HT-29 (cell line): ENCODE measurements around the gene ARPC2. TPM values are rescaled to one million over a fixed set of nuclear protein-coding genes. Genes with fewer than 3 reads are reported as not detected.

Experiments
- DNase-seq: peaks from one replicate; pipeline ENCODE4 v3.0.0-alpha.2; 2015; ENCODE audit warnings: low spot score
- total RNA-seq: library from RNA; depleted of rRNA; stranded (reverse); fragments of >200 nt; shearing (Covaris generic); gene quantifications from 2 replicates; pipeline ENCODE4 v1.2.3, GENCODE V29; 2014

The ARPC2 gene
- total RNA-seq, 1 experiment from 2014 or later: 220 TPM

GRCh38 chr2:218253232-218253625, 36.2 kb downstream of the ARPC2 start:
- no peak for DNase-seq

DNA sequence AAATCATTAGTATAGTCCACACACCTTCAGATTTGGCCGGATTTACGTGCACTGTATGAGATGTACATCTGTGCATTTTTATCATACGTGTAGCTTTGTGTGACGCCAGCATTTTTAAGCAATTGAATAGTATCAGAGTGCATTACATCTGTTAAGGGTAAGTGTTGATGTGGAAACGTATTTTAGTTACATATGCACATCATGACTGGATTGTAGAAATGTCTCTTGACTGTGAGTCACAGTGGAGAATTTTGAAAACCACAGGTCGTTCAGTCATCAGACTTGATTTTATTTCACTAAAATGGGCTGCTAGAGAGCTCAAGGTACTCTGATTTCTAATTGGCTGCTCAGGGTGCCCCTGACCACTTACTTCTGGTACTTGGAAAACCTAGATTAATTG, 38.5 kb downstream of the ARPC2 start:
- no peak for DNase-seq

DNA sequence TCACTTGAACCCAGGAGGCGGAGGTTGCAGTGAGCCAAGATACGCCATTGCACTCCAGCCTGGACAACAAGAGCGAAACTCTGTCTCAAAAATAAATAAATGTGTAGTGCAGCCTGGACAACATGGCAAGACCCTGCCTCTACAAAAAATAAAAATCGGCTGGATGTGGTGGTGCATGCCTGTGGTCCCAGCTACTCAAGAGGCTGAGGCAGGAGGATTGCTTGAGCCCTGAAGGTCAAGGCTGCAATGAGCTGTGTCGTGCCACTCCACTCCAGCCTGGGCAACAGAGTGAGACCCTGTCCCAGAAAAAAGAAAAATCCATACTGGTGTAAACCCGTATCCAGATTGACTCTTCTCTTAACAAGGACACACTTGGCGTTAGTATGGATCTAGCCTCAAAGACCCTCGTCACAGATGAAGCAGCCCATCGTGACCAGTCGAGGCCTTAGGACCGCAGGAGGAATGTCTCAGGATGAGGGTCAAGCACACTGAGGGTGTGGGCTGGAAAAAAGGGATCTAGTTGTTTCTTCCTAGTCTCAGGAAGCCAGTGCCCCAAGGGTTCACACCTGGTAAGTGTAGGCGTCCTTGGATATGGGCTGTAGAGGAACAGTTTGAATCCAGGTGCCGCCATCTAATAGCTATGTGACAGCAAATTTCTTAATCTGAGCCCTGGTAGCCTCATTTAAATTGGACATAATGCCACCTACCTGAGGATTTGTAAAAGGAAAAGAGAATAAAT, 39.8 kb downstream of the ARPC2 start:
- DNase-seq: no peak

GRCh38 chr2:218257390-218257981, 40.5 kb downstream of the ARPC2 start:
- DNase-seq: peak; percentile 37

DNA sequence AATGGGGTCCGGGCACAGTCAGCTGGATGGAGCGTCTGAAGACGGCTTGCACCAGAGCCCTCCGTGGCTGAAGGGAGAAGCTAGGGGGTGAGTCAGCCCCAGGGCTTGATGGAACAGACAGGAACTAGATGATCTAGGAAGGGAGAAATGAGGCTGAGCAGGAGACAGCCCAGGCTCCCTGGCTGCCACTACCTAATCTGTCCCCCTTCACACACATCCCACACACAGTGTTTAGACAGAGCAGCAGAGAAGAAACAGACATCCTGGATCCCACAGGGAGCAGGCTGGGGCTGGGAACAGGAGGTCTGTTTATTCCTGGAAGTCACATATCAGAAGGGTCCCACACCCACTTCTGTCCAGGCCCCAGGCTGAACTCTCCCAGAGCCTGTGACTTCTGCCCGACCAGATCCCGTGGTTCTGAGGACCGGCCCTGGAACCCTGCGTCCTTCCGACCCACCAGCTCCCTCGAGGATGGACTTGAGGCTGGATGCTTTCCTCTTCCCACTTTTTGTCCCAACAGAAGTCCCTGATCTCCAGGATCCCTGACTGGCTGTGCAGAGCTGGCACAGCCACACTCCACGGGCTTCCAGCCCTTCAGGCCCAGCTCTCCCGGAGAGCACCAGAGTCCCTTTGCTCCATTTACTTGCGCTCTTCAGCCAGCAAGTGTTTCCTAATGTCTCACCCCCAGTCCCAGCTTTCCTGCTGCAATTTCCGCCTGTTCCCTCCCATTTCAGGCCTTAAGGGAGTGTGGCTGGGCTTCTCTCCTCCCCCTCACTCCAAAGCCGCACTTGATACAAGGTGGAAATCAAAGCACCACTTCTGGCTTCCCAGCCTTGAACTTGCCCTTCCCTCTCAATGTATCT, 42.3 kb downstream of the ARPC2 start:
- no peak for DNase-seq

DNA sequence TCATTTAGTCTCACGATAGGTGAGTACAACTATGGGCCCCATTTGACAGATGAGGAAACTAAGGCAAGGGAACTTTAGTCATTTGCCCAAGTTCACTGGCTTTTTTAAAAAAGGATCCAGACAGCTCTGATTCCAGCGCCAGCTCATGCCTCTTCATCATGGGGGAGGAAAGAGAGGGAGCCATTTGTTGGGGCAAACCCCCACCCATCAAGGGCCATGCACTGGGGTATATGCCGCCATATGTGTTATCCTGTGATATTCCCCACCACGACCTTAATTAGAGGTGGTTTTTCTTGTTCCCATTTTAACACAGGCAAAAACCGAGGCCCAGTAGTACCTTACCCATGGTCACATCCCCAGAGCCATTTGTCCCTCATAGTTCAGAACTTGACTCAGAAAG, 43.2 kb downstream of the ARPC2 start:
- DNase-seq: no peak

- peak; percentile 57 for DNase-seq
Measured at GRCh38 chr2:218260742-218261422, 43.9 kb downstream of the ARPC2 start, which contains the start of gene GPBAR1. GPBAR1 (plus strand) TSS chr2:218261015; CDS start chr2:218262725, 1,710 bp downstream.

- DNase-seq: no peak
Measured at GRCh38 chr2:218261423-218262236, 44.6 kb downstream of the ARPC2 start.

GRCh38 chr2:218262237-218262600, 45.2 kb downstream of the ARPC2 start:
- DNase-seq: no peak

- DNase-seq: no peak
Measured at GRCh38 chr2:218262631-218263586, 45.9 kb downstream of the ARPC2 start.

DNA sequence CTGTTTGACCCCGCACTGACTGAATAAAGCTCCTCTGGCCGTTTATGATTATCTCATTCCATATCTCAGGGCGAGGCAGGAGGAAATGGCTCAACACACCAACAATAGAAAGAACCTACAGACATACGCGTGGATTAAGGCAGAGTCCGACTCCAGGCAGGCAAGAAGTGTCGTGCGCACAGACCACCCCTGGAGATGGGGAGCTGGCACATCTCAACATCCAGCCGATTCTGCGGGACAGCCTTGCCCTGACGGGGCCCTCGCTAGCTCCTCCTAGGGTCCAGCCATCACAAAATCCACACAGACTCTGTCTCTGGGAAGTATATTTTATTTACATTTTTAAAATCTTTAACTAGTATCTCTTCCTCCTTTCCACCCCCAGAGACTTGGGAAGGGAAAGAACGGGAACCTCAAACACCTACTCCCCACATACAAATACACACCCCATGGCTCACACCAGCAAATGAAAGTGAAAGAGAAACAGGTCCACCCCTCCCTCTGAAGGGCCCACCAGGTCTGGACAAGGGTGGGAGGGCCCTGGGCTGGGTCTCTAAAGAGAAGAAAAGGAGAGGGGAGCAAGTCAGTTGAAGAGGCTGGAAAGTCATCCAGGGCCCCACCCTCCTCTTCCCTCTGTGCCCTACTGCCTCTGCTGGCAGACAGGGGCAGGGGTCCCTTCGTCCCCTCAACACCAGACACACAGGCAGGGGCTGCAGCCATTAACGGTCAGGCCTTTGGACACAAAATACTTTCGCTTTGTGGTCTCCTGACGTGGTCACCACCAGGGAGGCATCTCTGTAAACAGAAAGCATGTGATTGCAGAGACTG, 47.0 kb downstream of the ARPC2 start:
- no peak for DNase-seq

DNA sequence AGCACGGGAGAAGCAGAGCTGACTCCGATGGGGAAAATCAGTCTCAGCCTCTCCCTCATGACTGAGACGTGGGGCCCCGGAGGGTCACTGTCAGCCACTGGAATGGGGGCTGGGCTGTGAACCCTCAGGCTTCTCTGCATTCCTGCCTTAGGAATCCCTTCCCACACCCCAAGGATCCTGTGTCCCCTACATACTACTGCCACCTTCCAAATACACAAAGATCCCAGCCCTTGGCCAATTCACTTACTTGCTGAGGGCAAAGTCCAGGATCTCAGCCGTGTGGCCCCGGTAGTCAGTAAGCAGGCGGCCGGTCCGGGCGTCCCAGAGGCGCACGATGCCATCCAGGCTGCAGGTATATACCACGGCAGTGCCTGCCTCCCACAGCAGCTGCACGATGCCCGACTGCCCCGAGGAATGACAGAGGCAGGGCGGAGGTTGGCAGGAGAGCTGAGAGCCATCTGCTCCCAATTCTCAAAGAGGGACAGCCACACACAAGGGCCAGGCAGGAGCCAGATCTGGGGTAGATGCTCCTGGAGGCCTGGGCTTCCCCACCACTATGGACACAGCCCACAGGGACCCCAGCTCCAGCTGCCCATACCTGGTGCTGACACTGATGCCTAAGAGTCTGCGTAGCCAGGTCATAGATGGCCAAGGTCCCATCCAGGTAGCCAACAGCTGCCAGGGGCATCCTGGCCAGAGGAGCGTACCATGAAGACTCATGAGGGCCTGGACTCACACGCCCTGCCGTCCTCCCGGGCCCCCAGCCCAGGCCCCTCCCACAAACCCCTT, 48.0 kb downstream of the ARPC2 start:
- no peak for DNase-seq

- DNase-seq: no peak
Measured at GRCh38 chr2:218265626-218266025, 48.6 kb downstream of the ARPC2 start.

DNA sequence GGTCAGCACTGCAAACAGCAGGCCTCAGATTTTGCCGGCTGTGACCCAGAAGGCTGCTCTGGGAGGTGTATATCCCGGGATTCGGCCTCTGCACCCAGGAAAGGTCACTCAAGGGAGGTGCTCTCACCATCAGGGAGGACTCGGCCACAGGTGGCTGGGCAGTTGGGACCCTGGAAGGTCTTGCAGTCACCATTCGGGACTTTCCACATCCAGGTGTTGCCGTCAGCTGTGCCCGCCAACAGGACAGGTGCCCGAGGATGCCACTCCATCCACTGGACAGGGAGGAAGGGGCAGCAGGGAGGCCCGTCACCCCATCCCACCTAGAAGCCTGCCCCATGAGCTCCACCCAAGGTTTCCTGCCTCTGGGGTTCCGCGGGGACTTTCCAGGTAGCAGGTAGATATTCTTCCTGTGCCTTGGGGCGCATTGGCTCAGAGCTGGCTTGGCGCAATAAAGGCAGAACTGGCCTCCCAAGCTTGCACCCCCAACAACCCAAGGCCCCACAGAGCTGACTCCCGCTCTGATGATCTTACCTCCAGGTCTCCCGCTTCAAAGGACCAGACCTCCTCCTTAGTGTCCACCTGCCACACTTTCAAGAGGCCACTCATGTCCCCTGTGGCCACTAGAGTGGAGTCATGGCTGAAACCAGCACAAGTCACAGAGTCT, 49.5 kb downstream of the ARPC2 start:
- no peak for DNase-seq

GRCh38 chr2:218267259-218267658, 50.3 kb downstream of the ARPC2 start:
- DNase-seq: no peak

GRCh38 chr2:218269900-218270720, 53.1 kb downstream of the ARPC2 start, which contains the start of the genes AAMP and PNKD:
AAMP (minus strand) TSS chr2:218270137; CDS start chr2:218270086, 51 bp downstream.
PNKD (plus strand) TSS chr2:218270519; CDS start chr2:218270536, 17 bp downstream.
- DNase-seq: peak; percentile 99
